Glutamatergic neuron (in vitro differentiated cells): ENCODE results near the gene CBX5. TPM values are rescaled to one million over a fixed set of nuclear protein-coding genes. Genes with fewer than 3 reads are reported as not detected.

Source experiments
- DNase-seq: peaks from one replicate; pipeline ENCODE4 v3.0.0; 2022
- H3K27ac Mint-ChIP-seq: one replicate; pipeline ENCODE4 v1.8.0; 2020; ENCODE audit warnings: mild to moderate bottlenecking, mixed read lengths, inconsistent platforms; ENCODE audit not compliant: unreplicated experiment
- H3K27me3 Mint-ChIP-seq: one replicate; pipeline ENCODE4 v1.8.0; 2020; ENCODE audit warnings: mild to moderate bottlenecking, moderate library complexity, mixed read lengths, inconsistent platforms; ENCODE audit not compliant: unreplicated experiment
- H3K36me3 Mint-ChIP-seq: one replicate; pipeline ENCODE4 v1.8.0; 2020; ENCODE audit warnings: mild to moderate bottlenecking, mixed read lengths, inconsistent platforms; ENCODE audit not compliant: unreplicated experiment
- H3K4me1 Mint-ChIP-seq: one replicate; pipeline ENCODE4 v1.8.0; 2020; ENCODE audit warnings: mild to moderate bottlenecking, low read depth, mixed read lengths, inconsistent platforms; ENCODE audit not compliant: unreplicated experiment
- H3K4me3 Mint-ChIP-seq: one replicate; pipeline ENCODE4 v1.8.0; 2020; ENCODE audit warnings: mild to moderate bottlenecking, mixed read lengths, inconsistent platforms; ENCODE audit not compliant: unreplicated experiment
- H3K9me3 Mint-ChIP-seq: one replicate; pipeline ENCODE4 v1.8.0; 2020; ENCODE audit warnings: mild to moderate bottlenecking, moderate library complexity, mixed read lengths, inconsistent platforms; ENCODE audit not compliant: unreplicated experiment
- total RNA-seq: library from RNA; stranded (reverse); fragmentation: NEBNext Ultra II Directional; extraction: Animal tissue kit (Norgen Biotek cat#: 25700); gene quantifications from one replicate; pipeline ENCODE4 v1.2.1, GENCODE V29; 2021; ENCODE audit not compliant: unreplicated experiment
- TF ChIP-seq, protein P1 (sequence below): fragments of 200-600 bp; sonication (generic); IDR thresholded peaks from one replicate; pipeline ENCODE4 v1.5.0; 2021; ENCODE audit not compliant: partially characterized antibody, unreplicated experiment

Gene CBX5
- total RNA-seq, 1 donor from 2014 or later = 225 TPM

DNA sequence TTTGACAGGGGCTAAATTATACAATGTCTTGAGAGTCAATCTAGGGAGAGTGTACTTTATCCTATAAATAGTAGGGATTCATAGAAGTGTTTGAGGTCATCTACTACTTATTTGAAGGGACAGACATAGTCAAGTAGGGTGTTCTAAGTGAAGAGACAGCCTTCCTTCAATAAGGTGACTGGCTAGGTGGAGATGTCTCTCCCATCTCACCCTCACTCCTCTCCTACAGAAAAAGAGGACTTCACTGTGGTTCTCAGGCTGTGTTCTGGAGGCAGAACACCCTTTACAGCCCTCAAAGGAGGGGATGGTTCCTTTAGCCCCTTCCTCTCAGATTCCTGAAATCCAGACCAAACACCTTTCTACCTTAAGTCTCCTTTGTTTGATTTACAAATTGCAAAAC is 23.7 kb upstream of the CBX5 start:
- Mint-ChIP-seq H3K36me3 (no peaks in the 10 kb centered on the region), H3K4me3 (no peak overlapping the region), H3K4me1 (peaks cover 4% of the 10 kb centered on the region), H3K27ac (no peak overlapping the region), H3K27me3 (peaks cover 2% of the 10 kb centered on the region), H3K9me3 (no peaks in the 10 kb centered on the region)
- no peak for DNase-seq
- TF ChIP-seq, protein P1, sequence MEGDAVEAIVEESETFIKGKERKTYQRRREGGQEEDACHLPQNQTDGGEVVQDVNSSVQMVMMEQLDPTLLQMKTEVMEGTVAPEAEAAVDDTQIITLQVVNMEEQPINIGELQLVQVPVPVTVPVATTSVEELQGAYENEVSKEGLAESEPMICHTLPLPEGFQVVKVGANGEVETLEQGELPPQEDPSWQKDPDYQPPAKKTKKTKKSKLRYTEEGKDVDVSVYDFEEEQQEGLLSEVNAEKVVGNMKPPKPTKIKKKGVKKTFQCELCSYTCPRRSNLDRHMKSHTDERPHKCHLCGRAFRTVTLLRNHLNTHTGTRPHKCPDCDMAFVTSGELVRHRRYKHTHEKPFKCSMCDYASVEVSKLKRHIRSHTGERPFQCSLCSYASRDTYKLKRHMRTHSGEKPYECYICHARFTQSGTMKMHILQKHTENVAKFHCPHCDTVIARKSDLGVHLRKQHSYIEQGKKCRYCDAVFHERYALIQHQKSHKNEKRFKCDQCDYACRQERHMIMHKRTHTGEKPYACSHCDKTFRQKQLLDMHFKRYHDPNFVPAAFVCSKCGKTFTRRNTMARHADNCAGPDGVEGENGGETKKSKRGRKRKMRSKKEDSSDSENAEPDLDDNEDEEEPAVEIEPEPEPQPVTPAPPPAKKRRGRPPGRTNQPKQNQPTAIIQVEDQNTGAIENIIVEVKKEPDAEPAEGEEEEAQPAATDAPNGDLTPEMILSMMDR = no peak

DNA sequence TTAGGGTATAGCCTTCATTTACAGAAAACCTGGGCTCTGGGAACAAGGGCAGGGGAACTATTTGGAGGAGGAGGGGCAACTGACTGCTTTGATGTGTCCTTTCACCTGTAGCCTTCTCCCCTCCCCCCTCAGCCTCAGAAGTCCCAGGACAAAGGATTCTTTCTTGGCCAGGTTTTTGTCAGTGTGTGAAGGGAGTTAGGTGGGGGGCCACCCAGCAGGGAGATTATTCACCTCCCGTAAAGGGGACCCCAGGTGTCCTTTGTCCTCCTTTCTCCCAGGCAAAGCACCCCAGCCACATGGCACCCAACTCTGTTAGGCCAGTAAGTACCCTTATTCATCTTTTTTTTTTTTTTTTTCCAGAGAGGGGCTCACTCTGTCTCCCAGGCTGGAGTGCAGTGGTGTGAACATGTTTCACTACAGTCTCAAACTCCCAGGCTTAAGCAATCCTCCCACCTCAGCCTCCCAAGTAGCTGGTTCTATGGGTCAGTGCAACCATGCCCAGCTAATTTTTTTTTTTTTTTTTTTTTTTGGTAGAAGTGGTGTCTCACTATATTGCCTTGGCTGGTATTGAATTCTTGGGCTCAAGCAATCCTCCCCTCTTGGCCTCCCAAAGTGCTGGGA is 21.6 kb upstream of the CBX5 start:
- DNase-seq = no peak
- H3K4me1 Mint-ChIP-seq = peaks cover 4% of the 10 kb centered on the region
- no peaks in the 10 kb centered on the region for H3K36me3 Mint-ChIP-seq
- peaks cover under 1% of the 10 kb centered on the region for H3K9me3 Mint-ChIP-seq
- H3K27ac Mint-ChIP-seq = no peak overlapping the region
- peaks cover 4% of the 10 kb centered on the region for H3K27me3 Mint-ChIP-seq
- no peak overlapping the region for H3K4me3 Mint-ChIP-seq
- TF ChIP-seq, protein P1 = no peak

DNA sequence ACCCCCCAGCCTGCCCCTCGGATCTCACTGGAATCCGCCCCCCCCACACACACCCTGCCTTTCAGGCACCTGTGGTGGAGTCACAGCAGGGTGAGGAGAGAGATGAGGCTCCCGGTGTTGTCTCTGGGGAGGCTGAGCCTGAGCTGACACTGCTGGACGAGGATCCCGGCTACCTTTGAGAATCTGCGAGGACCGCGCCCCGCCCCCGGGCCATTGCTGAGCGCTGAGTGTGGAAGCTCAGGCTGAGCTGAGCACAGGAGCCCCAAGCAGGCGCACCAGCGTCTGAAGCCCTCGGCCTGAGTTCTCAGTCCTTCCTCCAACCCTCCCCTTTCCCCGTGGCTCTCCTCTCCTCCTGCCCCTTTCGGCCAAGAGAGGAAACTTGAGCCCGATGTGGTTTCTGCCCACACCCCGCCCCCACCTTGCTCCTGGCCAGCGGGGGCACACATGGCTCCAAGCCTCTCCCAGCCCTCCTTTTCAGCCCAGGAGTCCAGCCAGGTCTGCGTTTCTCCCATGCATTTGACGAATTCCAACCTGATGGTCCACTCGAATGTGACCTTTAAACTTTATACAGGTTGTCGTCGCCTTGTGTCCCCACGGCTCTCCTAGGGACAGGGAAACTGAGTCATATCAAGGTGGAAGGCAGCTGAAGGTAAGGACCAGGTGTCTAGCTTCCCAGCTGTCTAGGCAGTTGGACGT is 21.0 kb upstream of the CBX5 start, which contains the start of gene NFE2:
TSS of gene NFE2 (minus strand) at position 284 of the 696 bp plus-strand sequence. CDS start 5,767 bp downstream, outside the sequence.
- H3K27me3 Mint-ChIP-seq = peaks cover 4% of the 10 kb centered on the region
- DNase-seq = peak; percentile 80
- peaks cover 4% of the 10 kb centered on the region for H3K4me1 Mint-ChIP-seq
- H3K9me3 Mint-ChIP-seq = peaks cover 1% of the 10 kb centered on the region
- no peaks in the 10 kb centered on the region for H3K36me3 Mint-ChIP-seq
- TF ChIP-seq, protein P1 = no peak
- no peak within 1 kb of the TSS for H3K27ac Mint-ChIP-seq
- peak within 1 kb of the TSS; percentile 76 for H3K4me3 Mint-ChIP-seq

DNA sequence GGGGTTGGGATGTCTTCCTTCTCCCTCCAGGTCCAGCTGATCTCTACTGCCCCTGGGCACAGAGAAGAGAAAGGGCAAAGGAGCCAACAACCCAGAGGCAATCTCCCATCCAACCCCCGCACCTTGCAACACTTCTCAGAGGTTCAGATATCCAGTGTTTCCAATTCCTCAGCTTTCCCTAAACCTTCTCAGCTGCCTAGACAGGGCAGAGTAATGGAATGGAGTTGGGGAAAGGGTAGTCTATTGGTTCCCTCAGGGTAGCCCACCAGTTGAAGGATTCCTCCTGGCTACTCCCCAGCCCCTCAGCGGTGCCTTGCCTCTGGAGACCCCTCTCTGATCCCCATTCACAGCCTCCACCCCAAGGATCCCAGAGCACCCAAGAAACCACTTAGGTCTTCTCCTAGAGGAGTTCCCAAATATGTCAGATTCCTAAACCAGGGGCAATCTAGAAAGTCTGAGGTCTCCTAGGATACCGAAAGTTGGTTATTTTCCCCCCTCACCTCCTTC is 20.4 kb upstream of the CBX5 start:
- no peak for DNase-seq
- H3K27ac Mint-ChIP-seq = no peak overlapping the region
- H3K4me3 Mint-ChIP-seq = peak overlapping the region; percentile 76
- TF ChIP-seq, protein P1 = no peak
- H3K9me3 Mint-ChIP-seq = peaks cover 1% of the 10 kb centered on the region
- peaks cover 4% of the 10 kb centered on the region for H3K27me3 Mint-ChIP-seq
- no peaks in the 10 kb centered on the region for H3K36me3 Mint-ChIP-seq
- peaks cover 4% of the 10 kb centered on the region for H3K4me1 Mint-ChIP-seq
